ENCODE data around the gene KANSL1. TPM values are rescaled to one million over a fixed set of nuclear protein-coding genes. Genes with fewer than 3 reads are reported as not detected.
"Not testable (repeated sequence)": the region's sequence is repeated elsewhere in the genome, so short reads cannot be mapped to it uniquely, and the experiment has no call there.

Gene KANSL1
- total RNA-seq, 1 experiment from 2014 or later: 41.7 TPM

DNA sequence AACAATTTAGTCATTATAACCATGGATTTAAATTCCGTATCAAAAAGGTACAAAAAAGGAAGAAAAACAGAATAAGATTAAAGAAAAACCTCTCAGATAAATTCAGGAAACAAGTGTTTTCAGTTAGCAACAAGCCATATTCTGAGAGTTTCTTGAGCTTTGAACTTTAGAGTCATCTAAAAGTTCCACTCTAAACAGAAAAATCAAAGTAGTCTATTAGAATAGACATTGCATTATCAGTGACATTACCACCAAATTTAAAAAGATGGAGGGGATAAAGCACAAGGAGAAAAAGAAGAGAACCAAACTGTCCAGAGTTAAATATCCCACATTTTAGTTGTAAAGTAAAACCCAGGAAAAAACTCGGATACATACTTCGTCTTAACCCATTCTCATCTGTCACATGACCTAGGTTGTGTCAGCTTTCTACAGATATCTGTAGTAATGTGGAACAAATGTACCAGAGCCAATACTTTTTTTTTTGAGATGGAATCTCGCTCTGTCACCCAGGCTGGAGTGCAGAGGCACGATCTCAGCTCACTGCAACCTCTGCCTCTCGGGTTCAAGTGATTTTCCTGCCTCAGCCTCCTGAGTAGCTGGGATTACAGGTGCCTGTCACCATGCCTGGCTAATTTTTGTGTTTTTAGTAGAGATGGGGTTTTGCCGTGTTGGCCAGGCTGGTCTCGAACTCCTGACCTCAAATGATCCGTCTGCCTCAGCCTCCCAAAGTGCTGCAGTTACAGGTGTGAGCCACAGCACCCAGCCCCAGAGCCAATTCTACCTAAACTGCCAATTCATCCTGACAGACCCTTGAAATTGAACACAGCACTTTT, 91.2 kb downstream of the KANSL1 start:
- DNase-seq (ENCODE audit: low spot score); in situ Hi-C loops (cut with HindIII; ENCODE audit: low sequenced_read_pairs): not testable (repeated sequence)

DNA sequence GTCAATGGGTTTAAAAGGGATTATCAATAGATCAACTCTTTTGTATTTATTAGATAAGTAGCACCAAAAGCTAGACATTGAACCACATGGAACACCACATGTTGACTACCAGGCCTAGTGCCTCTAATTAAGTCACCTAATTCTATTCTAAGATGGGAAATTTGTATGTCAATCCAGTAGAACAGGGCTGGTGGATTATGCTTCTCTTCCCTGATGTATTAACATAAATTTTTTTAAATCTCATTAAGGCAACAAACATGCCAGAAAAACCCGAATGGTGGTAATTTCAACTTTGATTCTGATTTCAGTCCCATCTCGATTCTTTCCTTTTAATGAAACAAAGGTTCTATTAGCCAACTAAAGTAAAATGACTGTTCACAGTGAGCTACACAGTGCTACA, 92.6 kb downstream of the KANSL1 start:
- DNase-seq (ENCODE audit: low spot score): no peak
- in situ Hi-C loops (cut with HindIII; ENCODE audit: low sequenced_read_pairs): no loop called here

DNA sequence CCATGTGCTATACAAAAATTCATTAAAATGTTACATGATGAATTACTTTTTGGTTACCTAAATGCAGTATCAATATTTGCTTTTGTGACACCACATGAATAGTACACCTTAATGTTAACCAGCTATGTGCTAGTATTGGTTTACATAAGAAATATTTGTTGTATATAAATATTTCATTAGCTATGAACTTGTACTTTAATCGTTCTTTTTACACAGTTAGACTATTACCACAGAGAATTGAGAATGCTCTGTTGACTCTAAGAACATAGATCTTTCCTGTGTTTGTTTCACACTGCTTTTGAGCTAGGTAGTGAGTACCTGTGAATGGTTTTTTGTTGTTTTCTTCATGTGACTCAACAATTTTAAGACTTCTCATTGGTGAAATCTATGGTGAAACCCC, 93.4 kb downstream of the KANSL1 start:
- DNase-seq (ENCODE audit: low spot score): no peak
- in situ Hi-C loops (cut with HindIII; ENCODE audit: low sequenced_read_pairs): no loop called here

DNA sequence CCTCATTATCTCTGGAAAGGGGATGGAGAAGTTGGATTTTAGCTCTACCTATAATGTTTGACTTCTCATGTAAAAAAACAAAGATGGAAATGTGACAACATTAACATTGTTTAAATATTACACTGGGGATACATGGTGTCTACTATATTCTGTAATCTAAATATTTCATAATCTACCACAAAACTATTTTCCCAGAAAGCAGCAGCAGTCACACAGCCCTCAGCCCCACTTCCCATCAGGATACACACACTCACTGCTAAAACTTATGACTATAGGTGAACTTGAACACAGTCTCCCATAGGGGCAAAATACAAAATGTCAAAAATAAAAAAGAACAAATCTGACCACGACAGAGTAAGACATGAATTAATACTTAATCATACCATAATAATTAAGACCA, 95.7 kb downstream of the KANSL1 start:
- DNase-seq (ENCODE audit: low spot score): no peak
- in situ Hi-C loops (cut with HindIII; ENCODE audit: low sequenced_read_pairs): no loop called here

DNA sequence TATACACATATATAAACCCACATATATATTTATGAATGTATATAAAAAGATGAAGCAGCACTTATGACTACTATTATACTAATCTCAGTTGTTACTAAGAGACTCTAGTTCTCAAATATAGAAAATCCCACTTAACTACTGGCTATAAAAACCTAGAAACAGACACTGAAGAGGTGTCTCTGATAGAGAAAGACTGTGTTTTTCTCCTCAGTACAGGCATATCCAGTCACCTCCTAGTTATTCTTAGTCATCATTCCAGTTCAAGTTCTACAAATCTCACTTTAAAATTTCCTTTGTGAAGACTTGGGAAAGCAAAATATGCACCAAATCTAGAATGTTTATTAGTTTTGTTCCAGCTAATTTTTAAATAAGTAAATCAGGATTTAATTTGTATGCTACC, 100.2 kb downstream of the KANSL1 start:
- DNase-seq (ENCODE audit: low spot score): no peak
- in situ Hi-C loops (cut with HindIII; ENCODE audit: low sequenced_read_pairs): no loop called here

DNA sequence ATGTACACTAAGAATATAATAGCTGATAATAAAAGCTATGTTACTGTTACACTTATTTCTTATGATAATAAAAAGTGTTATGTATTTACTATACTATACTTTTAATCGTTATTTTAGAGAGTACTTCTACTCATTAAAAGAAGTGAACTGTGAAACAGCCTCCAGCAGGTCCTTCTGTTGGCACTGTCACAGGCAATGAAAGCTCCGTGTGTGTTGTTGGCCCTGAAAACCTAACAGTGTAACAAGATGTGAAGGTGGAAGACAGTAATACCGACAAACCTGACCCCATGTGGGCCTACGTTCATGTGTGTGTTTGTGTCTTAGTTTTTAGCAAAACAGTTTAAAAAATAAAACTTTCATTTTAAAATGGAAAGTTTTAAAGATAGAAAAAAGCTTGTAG, 102.4 kb downstream of the KANSL1 start:
- in situ Hi-C loops (cut with HindIII; ENCODE audit: low sequenced_read_pairs): no loop called here
- DNase-seq (ENCODE audit: low spot score): peak; percentile 76

DNA sequence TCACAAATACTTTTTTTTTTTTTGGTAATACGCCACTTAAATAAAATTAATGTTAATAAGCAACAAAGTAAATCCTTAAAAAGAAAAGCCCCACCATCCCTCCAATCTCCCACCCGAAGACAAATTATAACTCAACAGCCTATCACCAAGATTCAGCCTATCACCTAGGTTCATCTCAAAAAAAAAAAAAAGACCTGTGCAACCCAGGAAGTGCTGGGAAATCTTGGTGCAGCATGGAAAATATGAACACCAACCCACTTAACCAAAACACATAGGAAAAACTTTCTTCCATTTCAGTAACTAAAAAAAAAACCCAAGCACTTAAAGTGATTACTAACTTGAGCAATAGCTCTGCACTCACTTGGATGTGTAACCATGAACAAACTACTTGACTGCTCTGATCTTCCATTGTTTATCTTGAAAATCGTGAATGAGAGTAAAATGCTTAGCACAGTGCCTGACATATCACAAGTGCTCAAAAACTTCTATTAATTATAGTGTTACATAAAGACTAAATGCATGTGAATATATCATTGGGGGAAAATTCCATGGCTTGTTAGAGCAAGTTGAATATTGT, 103.8 kb downstream of the KANSL1 start:
- in situ Hi-C loops (cut with HindIII; ENCODE audit: low sequenced_read_pairs): no loop called here
- no peak for DNase-seq (ENCODE audit: low spot score)

DNA sequence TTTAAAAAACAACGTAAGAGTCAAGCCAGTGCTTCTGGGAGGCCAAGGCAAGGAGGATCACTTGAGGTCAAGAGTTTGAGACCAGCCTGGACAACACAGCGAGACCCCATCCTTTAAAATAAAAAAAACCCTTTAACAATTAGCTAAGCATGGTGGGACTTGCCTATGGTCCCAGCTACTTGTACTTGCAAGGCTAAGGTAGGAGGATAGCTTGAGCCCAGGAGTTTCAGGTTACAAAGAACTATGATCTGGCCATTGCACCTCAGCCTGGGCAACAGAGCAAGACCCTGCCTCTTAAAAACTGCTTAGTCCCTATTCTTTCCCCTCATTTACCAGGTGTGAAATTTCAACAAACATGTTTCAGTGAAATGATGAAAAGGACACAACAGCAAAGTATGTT, 104.6 kb downstream of the KANSL1 start:
- in situ Hi-C loops (cut with HindIII; ENCODE audit: low sequenced_read_pairs): no loop called here
- no peak for DNase-seq (ENCODE audit: low spot score)

DNA sequence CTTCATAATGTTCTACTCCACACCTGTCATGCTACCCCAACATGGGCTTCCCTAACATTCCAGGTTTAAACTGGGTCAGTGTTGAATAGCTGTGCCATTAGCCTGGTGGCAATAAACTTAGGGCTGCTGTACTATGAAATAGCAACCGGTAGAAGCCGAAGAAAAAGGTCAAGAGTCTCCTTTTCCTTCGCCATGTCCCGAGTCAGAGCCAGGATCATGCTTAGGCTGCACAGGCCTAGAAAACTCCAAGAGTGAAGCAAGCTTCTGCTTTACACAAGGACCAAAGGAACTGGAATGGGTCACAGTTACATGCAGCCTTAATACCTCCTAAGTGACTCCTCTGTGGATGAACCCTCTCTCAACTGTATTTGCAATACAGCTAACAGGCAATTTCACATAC, 105.4 kb downstream of the KANSL1 start:
- in situ Hi-C loops (cut with HindIII; ENCODE audit: low sequenced_read_pairs); DNase-seq (ENCODE audit: low spot score): not testable (repeated sequence)

DNA sequence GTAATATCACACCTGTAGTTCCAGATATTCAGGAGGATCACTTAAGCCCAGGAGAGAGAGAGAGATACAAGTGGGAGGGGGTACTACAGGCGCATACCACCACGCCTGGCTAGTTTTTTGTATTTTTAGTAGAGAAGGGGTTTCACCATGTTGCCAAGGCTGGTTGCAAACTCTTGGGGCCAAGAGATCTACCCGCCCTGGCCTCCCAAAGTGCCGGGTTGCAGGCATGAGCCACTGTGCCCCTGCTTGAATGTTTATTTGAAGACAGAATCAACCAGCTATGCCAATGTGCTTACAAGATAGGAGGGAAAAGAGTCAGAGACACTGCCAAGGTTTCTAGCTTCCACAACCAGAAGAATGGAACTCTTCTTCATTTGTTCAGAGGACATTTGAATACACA, 106.4 kb downstream of the KANSL1 start:
- in situ Hi-C loops (cut with HindIII; ENCODE audit: low sequenced_read_pairs): no loop called here
- DNase-seq (ENCODE audit: low spot score): no peak

DNA sequence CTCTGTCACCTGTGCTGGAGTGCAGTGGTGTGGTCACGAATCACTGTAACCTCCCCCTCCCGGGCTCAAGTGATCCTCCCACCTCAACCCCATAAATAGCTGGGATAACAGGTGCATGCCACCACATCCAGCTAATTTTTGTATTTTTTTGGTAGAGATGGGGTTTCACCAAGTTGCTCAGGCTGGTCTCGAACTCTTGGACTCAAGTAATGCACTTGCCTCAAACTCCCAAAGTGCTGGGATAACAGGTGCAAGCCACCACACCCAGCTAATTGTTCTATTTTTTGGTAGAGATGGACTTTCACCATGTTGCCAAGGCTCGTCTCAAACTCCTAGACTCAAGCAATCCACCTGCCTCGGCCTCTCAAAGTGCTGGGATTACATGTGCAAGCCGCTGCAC, 107.7 kb downstream of the KANSL1 start:
- DNase-seq (ENCODE audit: low spot score): no peak
- in situ Hi-C loops (cut with HindIII; ENCODE audit: low sequenced_read_pairs): no loop called here

DNA sequence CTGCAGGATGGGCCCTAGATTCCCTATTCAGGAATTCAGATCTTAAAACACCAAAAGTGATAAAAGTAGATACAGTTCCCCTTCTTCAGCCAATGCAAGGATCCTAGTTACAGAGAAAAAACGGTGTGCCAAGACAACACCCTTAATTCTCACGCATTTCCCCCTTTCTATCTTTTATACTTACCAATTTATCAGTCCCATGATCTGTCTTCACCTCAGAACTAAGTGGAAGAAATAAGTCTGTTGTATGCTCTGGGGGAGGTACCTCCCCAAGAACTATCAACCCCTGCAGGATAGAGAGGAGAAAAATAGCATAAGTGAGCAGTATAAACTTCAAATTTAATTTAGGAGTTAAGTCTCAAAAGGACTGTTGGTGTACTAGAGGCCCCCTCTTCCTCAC, 111.0 kb downstream of the KANSL1 start:
- DNase-seq (ENCODE audit: low spot score): no peak
- in situ Hi-C loops (cut with HindIII; ENCODE audit: low sequenced_read_pairs): no loop called here

DNA sequence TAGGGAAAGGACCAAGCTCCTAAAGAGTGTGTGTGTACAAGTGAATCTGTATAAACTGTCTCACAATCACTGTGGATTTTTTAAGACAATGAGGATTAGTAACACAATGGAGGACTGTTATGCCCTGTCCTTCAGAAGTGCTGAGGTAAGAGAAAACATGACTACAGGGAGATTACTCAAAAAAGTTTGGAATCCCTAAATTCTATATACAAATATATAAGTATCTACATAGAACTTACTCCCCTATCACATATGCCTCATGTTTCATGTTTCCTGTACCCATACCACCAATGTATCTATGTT, 112.3 kb downstream of the KANSL1 start:
- in situ Hi-C loops (cut with HindIII; ENCODE audit: low sequenced_read_pairs): no loop called here
- DNase-seq (ENCODE audit: low spot score): no peak

DNA sequence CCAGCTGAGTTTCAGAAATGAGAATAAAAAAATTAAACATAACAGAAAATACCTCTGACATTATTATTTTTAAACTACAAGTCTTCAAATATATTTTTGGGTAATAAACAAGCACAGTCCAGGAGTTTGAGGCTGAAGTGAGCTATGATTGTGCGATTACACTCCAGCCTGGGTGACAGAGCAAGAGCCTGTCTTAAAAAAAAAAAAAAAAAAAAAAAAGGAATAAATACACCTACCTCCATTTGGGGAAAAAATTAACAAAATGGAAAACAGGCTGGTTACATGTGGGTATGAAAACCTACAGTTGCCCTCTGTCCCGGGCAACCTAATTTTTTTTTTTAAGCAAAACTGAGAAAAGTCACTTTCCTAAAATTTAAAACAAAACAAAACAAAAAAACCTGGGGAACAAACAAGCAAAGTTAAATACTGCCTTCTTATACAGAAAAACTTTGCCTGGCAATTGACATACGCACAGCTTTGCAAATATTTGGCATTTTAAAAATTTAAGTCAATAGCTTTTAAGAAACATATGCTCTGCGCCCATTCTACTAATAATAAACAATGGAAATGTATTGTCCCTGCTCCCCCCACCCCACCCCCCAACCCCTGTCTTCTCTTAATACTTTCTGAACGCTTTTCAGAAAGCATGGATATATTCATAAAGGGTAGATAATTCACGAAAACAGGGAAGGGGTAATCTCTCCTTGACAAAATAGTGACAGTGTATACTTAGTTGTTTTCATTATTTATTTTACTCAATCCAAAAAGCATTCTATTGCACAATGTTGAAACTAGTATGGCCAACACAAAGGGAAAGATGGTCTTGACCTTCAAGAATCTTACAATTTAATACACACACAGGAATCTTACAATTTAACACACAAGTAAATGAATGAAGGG, 112.9 kb downstream of the KANSL1 start:
- in situ Hi-C loops (cut with HindIII; ENCODE audit: low sequenced_read_pairs): no loop called here
- DNase-seq (ENCODE audit: low spot score): no peak

DNA sequence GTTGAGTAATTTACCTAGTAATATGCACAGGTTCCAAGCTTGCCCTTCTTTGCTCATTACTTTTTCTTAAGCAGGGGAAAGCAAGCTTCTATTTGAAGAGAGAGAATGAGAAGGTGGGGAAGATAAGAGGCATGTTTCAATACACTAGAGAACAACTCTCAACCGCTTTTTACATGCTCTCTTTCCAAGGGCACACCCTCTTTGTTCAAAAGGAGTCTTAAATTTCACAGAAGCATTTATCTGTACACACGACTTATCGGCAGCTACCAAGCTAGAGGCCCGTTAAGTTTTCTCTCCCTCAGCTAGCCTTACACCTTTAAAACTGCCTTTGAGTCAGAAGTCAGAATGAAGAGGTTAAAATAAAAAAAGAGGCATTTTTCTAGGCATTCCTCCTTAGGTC, 114.6 kb downstream of the KANSL1 start:
- in situ Hi-C loops (cut with HindIII; ENCODE audit: low sequenced_read_pairs): no loop called here
- no peak for DNase-seq (ENCODE audit: low spot score)

DNA sequence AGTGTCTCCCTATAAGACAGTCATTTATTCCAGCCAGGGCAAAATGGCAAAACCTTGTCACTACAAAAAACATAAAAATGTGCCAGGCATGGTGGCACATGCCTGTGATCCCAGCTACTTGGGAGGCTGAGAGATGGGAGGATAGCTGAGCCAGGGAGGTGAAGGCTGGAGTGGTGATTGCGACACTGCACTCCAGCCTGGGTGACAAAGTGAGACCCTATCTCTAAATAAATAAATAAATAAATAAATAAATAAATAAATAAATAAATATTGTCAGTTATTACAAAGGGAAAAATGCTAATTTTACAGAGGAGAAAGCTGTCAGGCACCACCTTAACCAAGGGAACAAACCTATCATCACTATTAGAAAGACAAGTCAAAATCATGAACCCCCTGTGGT, 118.7 kb downstream of the KANSL1 start:
- in situ Hi-C loops (cut with HindIII; ENCODE audit: low sequenced_read_pairs): no loop called here
- DNase-seq (ENCODE audit: low spot score): no peak

DNA sequence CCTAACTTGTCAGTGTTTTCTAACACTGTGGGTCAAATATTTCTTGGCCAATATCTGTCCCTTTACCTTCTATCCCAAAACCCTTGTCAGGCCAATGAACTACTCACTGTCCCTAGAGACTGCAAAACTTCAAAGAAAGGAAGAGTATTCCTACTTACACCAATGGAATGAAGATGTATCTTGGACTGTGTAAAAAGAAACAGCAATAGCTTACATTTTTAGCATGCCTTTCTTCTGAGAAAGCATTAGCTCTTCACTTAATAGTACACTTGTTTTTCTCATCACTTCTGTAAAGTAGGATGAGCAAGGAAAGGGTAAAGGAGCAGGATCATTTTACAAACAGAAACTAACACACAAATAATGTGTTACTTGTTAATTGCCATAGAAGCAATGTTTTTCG, 120.2 kb downstream of the KANSL1 start:
- no peak for DNase-seq (ENCODE audit: low spot score)
- in situ Hi-C loops (cut with HindIII; ENCODE audit: low sequenced_read_pairs): no loop called here

DNA sequence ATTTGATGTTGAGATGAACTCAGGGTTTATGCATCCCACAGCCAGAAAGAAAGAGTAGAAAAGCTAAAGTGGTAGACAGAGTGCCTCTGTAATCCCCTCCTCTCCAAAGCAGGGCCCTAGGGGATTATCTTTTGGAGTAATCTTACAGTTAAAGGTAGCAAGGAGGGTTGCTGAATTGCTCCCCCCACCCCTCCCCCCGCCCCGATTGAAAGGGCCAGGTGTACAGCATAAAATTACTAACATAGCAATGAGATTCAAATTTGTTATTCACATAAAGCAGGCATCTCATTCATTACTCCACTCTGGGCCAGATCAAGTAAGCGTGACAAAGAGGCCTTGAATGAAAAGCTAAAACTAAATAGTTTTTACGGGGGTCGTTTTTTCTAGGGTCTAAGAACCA, 121.4 kb downstream of the KANSL1 start:
- no peak for DNase-seq (ENCODE audit: low spot score)
- in situ Hi-C loops (cut with HindIII; ENCODE audit: low sequenced_read_pairs): no loop called here

DNA sequence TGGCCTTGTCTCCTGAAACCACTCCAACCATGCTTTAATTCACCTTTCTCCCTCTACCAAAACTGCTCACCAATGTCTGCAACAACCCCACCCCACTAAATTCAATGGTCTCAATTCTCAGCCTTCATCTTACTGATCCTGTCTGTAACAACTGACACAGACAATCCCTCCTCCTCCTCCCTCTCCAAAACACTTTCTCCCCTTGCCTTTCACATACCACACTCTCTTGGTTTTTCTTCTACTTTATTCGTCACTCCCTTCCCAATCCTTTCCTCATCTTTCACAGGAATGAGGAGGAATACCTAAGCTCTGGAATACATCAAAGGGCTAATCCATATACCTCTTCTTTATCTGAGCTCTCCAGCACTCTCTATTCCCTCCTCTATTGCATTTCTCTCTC, 128.8 kb downstream of the KANSL1 start:
- in situ Hi-C loops (cut with HindIII; ENCODE audit: low sequenced_read_pairs): no loop called here
- DNase-seq (ENCODE audit: low spot score): no peak

DNA sequence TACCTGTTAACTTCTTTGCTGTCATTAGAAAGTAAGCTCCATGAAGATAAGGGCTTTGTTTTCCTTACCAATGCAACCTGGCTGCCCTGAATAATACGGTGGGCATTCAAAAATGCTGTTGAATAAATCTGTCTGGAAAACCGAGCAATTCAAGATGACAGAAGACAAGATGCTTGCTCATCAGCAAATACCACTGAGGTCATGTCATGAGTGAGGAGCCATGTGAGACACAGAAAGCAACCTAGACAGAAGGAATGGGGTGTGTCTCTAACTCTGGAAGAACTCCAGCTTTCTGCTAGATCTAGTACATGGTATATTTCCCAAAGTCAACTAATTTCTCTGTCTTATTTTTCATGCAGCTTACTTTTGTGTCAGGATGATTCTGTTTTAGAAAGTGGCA, 130.0 kb downstream of the KANSL1 start:
- no peak for DNase-seq (ENCODE audit: low spot score)

More for the DNA sequence above, 130.0 kb downstream of the KANSL1 start:
- in situ Hi-C loops (cut with HindIII; ENCODE audit: low sequenced_read_pairs): no loop called here

Data from G401 (cell line).